HepG2 (cell line): ENCODE data around the gene TMTC1. TPM values are rescaled to one million over a fixed set of nuclear protein-coding genes. Genes with fewer than 3 reads are reported as not detected.

Experiments used
- ATAC-seq: fragments of 200-7000 bp; cut with Tn5 transposase; 3 replicates; pipeline ENCODE4 v1.9.1; 2020; ENCODE audit warnings: mild to moderate bottlenecking, moderate library complexity
- BruUV-seq: library from RNA; stranded (reverse); fragments of 400-500 nt; replicated peaks from 2 replicates; lab custom pipeline; 2021; lab: Mats Ljungman, UMichigan
- CTCF ChIA-PET: fragments of 300-600 bp; formaldehyde crosslinking; extraction: SDS; loops from one replicate; lab custom pipeline; 2021; ENCODE audit warnings: low total read pairs, inconsistent platforms, low intra/inter-chr PET ratio; lab: Yijun Ruan, JAX
- POLR2A ChIA-PET: fragments of 350-600 bp; sonication (Branson Sonifier 250); formaldehyde crosslinking; loops from one replicate; lab custom pipeline; 2020; ENCODE audit warnings: antibody characterized with exemption, inconsistent platforms; lab: Yijun Ruan, JAX
- DNase-seq: peaks from one replicate; pipeline ENCODE4 v3.0.0-alpha.2; 2015; ENCODE audit warnings: low spot score
- FAIRE-seq: peaks from 3 replicates; lab custom pipeline; 2011; peaks lifted over from hg19 to GRCh38; lab: Jason Lieb, UNC
- H2AFZ ChIP-seq: one replicate; pipeline ENCODE4 v1.6.1; 2011; ENCODE audit warnings: low read length, inconsistent platforms
- H3K27ac ChIP-seq: fragments of 300-600 bp; 3 replicates; pipeline ENCODE4 v1.8.0; 2011; ENCODE audit warnings: mixed run types, mild to moderate bottlenecking, mixed read lengths, low read length, inconsistent platforms; ENCODE audit not compliant: insufficient read depth; ENCODE audit errors: extremely low read length
- H3K27me3 ChIP-seq, 2 experiments: fragments of 200-600 bp in 1 of 2; 2 replicates in 1 of 2; 3 replicates in 1 of 2; pipeline versions ENCODE4 v1.6.0 to v1.8.0; 2011; ENCODE audit warnings: low read length in 2 of 2, mild to moderate bottlenecking in 2 of 2, moderate library complexity in 2 of 2, inconsistent platforms in 1 of 2; ENCODE audit not compliant: insufficient read depth in 2 of 2, control insufficient read depth in 1 of 2
- H3K36me3 ChIP-seq, 2 experiments: fragments of 200-600 bp in 1 of 2; replicated peaks in 1 of 2; 2 replicates in 1 of 2; 3 replicates in 1 of 2; pipeline versions ENCODE4 v1.5.1 to v1.8.0; 2011; ENCODE audit warnings: low read length in 2 of 2, inconsistent platforms in 1 of 2; ENCODE audit not compliant: insufficient read depth in 2 of 2, control insufficient read depth in 1 of 2
- H3K4me1 ChIP-seq: 2 replicates; pipeline ENCODE4 v1.5.1; 2012; ENCODE audit warnings: low read length, inconsistent platforms; ENCODE audit not compliant: insufficient read depth
- H3K4me2 ChIP-seq: 2 replicates; pipeline ENCODE4 v1.6.0; 2011; ENCODE audit warnings: low read depth, low read length, inconsistent platforms
- H3K4me3 ChIP-seq, 3 experiments: fragments of 200-600 bp in 1 of 3; sonication (generic), shearing (Covaris generic) in 1 of 3; replicated peaks in 1 of 3; 2 replicates each; pipeline ENCODE4 v1.5.1; 2011 to 2016; ENCODE audit warnings: low read length in 3 of 3, inconsistent platforms in 2 of 3, low read depth in 2 of 3, mild to moderate bottlenecking in 2 of 3, control low read depth in 1 of 3, mixed read lengths in 1 of 3; ENCODE audit not compliant: insufficient read depth in 1 of 3
- H3K79me2 ChIP-seq: one replicate; pipeline ENCODE4 v1.6.1; 2011; ENCODE audit warnings: low read length, inconsistent platforms; ENCODE audit not compliant: insufficient read depth
- H3K9ac ChIP-seq: 2 replicates; pipeline ENCODE4 v1.6.0; 2011; ENCODE audit warnings: mild to moderate bottlenecking, low read depth, low read length, inconsistent platforms; ENCODE audit not compliant: insufficient read depth
- H3K9me3 ChIP-seq: 2 replicates; pipeline ENCODE4 v1.5.1; 2012; ENCODE audit warnings: mild to moderate bottlenecking, low read length
- H4K20me1 ChIP-seq: 2 replicates; pipeline ENCODE4 v1.6.0; 2011; ENCODE audit warnings: inconsistent platforms, mild to moderate bottlenecking, low read length, moderate library complexity; ENCODE audit not compliant: insufficient read depth
- GTF3A ChIP-seq: sonication (generic); formaldehyde crosslinking; conservative IDR thresholded peaks from 2 replicates; pipeline ENCODE4 v1.4.0; 2020; ENCODE audit warnings: mild to moderate bottlenecking, missing genetic modification reagents
- KLF16 ChIP-seq, 2 experiments: sonication (generic) in 1 of 2; formaldehyde crosslinking in 1 of 2; IDR thresholded peaks; 2 replicates each; pipeline versions ENCODE4 v1.6.1 to v1.8.0; 2016 to 2023; ENCODE audit warnings: missing genetic modification reagents in 2 of 2, missing compliant biosample characterization in 1 of 2
- MATR3 ChIP-seq: sonication (generic); formaldehyde crosslinking; IDR thresholded peaks from 2 replicates; pipeline ENCODE4 v1.4.0; 2020; ENCODE audit warnings: missing genetic modification reagents
- NFIB ChIP-seq: sonication (generic); formaldehyde crosslinking; IDR thresholded peaks from 2 replicates; pipeline ENCODE4 v1.9.0; 2021; ENCODE audit warnings: missing genetic modification reagents, mild to moderate bottlenecking, borderline replicate concordance
- PHF20 ChIP-seq: sonication (generic); formaldehyde crosslinking; IDR thresholded peaks from 2 replicates; pipeline ENCODE4 v1.5.0; 2020; ENCODE audit warnings: mild to moderate bottlenecking, missing genetic modification reagents
- POLR2AphosphoS2 ChIP-seq: IDR thresholded peaks from 2 replicates; pipeline ENCODE4 v1.6.1; 2011; ENCODE audit warnings: low read depth, low read length, improper control_type of control experiment
- SIN3B ChIP-seq: fragments of 150-350 bp; IDR thresholded peaks from 2 replicates; pipeline ENCODE4 v1.6.1; 2014; ENCODE audit warnings: low read length
- SNAPC2 ChIP-seq: sonication (generic); formaldehyde crosslinking; IDR thresholded peaks from 2 replicates; pipeline ENCODE4 v1.8.1; 2022; ENCODE audit warnings: mild to moderate bottlenecking, missing genetic modification reagents
- ZNF225 ChIP-seq: sonication (generic); formaldehyde crosslinking; IDR thresholded peaks from 2 replicates; pipeline ENCODE4 v1.4.0; 2020; ENCODE audit warnings: mild to moderate bottlenecking, missing genetic modification reagents
- ZNF232 ChIP-seq: sonication (generic); formaldehyde crosslinking; IDR thresholded peaks from 2 replicates; pipeline ENCODE4 v1.4.0; 2020; ENCODE audit warnings: missing genetic modification reagents, borderline replicate concordance
- ZNF343 ChIP-seq: sonication (generic); formaldehyde crosslinking; IDR thresholded peaks from 2 replicates; pipeline ENCODE4 v1.4.0; 2020; ENCODE audit warnings: mild to moderate bottlenecking, missing genetic modification reagents
- ZNF446 ChIP-seq: sonication (generic); formaldehyde crosslinking; IDR thresholded peaks from 2 replicates; pipeline ENCODE4 v1.5.0; 2020; ENCODE audit warnings: mild to moderate bottlenecking, missing genetic modification reagents
- ZNF749 ChIP-seq: sonication (generic); formaldehyde crosslinking; IDR thresholded peaks from 2 replicates; pipeline ENCODE4 v1.8.0; 2022; ENCODE audit warnings: mild to moderate bottlenecking, missing genetic modification reagents, moderate library complexity, borderline replicate concordance
- WGBS: methylation state at CpG from one replicate; pipeline ENCODE4 v1.1.6; 2017; ENCODE audit warnings: low lambda C conversion rate; 5-methylcytosine and 5-hydroxymethylcytosine counted together
- in situ Hi-C: cut with HindIII; loops from 2 replicates; pipeline ENCODE4 v1.10.0; 2017; ENCODE audit warnings: low pct_unique_long_range_greater_than_20kb; ENCODE audit not compliant: extremely low pct_ligation_motif_present
- intact Hi-C: fragments of 100-400 bp; cut with micrococcal nuclease; formaldehyde crosslinking; loops from one replicate; pipeline ENCODE4 v1.10.0; 2022; ENCODE audit not compliant: unreplicated experiment
- polyA plus RNA-seq, 8 experiments: library from polyadenylated mRNA; depleted of rRNA in 3 of 8; stranded (reverse) in 7 of 8; unstranded in 1 of 8; fragments of >200 nt; fragmentation: Illumina TruSeq in 4 of 8; extraction: Trizol in 4 of 8; gene quantifications; 2 replicates each; pipeline versions ENCODE4 v1.2.1 to v1.2.3, GENCODE V29; 2011 to 2016; ENCODE audit warnings: low read depth in 4 of 8, missing spikeins in 1 of 8, mixed read lengths in 1 of 8; ENCODE audit not compliant: insufficient read depth in 1 of 8
- total RNA-seq, 5 experiments: library from RNA; depleted of rRNA; stranded (reverse); fragments of >200 nt; fragmentation: Illumina TruSeq; extraction: Trizol; gene quantifications; 2 replicates each; pipeline ENCODE4 v1.2.3, GENCODE V29; 2016; ENCODE audit warnings: low read depth in 1 of 5
- TF ChIP-seq, protein P1 (sequence below): sonication (generic); formaldehyde crosslinking; IDR thresholded peaks from 2 replicates; pipeline ENCODE4 v1.8.1; 2023; ENCODE audit warnings: mild to moderate bottlenecking, missing genetic modification reagents
- TF ChIP-seq, protein P2 (sequence below): sonication (generic); formaldehyde crosslinking; IDR thresholded peaks from 2 replicates; pipeline ENCODE4 v1.8.1; 2023; ENCODE audit warnings: missing genetic modification reagents, mild to moderate bottlenecking, borderline replicate concordance

The TMTC1 gene
- total and polyA plus RNA-seq, 2 of the 13 experiments (the other 11 are each of a cell fraction or from before 2014, with no cell fraction given), result 0.69 to 1.8 TPM

DNA sequence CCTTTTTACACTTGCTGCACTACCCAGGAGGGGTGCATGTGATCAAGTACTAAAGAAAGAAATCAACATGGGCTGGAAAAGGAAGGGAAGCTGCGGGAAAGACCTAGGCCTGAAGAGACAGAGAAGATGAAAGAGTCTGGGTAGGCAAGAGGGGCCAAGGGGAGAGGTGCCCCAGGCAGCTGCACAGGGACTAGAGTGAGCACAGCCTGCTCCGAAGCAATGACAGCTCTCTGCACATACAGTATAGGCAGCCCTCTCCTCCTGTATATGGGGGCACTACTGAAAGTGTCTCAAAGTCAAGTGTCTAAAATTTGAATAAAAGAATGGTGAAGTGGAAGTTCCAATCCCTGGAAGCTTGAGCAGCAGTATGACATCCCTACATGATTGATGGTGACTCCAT lies 112.0 kb downstream of the TMTC1 start:
- Histone ChIP-seq H3K36me3 (no peaks in the 10 kb centered on the region), H3K9me3 (no peaks in the 10 kb centered on the region), H3K9ac (no peak overlapping the region), H3K4me1 (no peaks in the 10 kb centered on the region), H3K27me3 (no peaks in the 10 kb centered on the region), H3K27ac (no peak overlapping the region), H2AFZ (no peak overlapping the region), H3K4me2 (no peak overlapping the region), H3K79me2 (no peaks in the 10 kb centered on the region), H3K4me3 (no peak overlapping the region), H4K20me1 (no peaks in the 10 kb centered on the region)
- no TSS peak for BruUV-seq
- CTCF ChIA-PET, result no interaction called here
- POLR2A ChIA-PET, result no interaction called here
- TF ChIP-seq POLR2AphosphoS2 (no peak), ZNF749 (CRISPR knock-in tag) (no peak), PHF20 (no peak), NFIB (CRISPR knock-in tag) (no peak)
- TF ChIP-seq, protein P1, sequence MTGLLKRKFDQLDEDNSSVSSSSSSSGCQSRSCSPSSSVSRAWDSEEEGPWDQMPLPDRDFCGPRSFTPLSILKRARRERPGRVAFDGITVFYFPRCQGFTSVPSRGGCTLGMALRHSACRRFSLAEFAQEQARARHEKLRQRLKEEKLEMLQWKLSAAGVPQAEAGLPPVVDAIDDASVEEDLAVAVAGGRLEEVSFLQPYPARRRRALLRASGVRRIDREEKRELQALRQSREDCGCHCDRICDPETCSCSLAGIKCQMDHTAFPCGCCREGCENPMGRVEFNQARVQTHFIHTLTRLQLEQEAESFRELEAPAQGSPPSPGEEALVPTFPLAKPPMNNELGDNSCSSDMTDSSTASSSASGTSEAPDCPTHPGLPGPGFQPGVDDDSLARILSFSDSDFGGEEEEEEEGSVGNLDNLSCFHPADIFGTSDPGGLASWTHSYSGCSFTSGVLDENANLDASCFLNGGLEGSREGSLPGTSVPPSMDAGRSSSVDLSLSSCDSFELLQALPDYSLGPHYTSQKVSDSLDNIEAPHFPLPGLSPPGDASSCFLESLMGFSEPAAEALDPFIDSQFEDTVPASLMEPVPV (CRISPR knock-in tag), result no peak
- FAIRE-seq (no peak), ATAC-seq (no peak), DNase-seq (no peak)
- in situ Hi-C loops, result no loop called here
- WGBS, result 0% methylated on average over 2 of the region's 2 CpGs
- intact Hi-C loops, result no loop called here

GRCh38 chr12:29667011-29667410 lies 116.7 kb downstream of the TMTC1 start:
- FAIRE-seq (no peak), DNase-seq (no peak), ATAC-seq (no peak)
- intact Hi-C loops (no loop called here), in situ Hi-C loops (no loop called here)
- Histone ChIP-seq H3K27ac (no peak overlapping the region), H3K4me1 (no peaks in the 10 kb centered on the region), H3K4me2 (no peak overlapping the region), H3K79me2 (no peaks in the 10 kb centered on the region), H3K36me3 (no peaks in the 10 kb centered on the region), H3K27me3 (no peaks in the 10 kb centered on the region), H3K9ac (no peak overlapping the region), H2AFZ (no peak overlapping the region), H4K20me1 (no peaks in the 10 kb centered on the region), H3K9me3 (no peaks in the 10 kb centered on the region), H3K4me3 (no peak overlapping the region)
- WGBS, result 8% methylated on average over 2 of the region's 2 CpGs
- POLR2A ChIA-PET, result no interaction called here
- CTCF ChIA-PET, result no interaction called here
- BruUV-seq, result no TSS peak
- TF ChIP-seq, protein P2, sequence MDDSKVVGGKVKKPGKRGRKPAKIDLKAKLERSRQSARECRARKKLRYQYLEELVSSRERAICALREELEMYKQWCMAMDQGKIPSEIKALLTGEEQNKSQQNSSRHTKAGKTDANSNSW, result no peak
- TF ChIP-seq GTF3A (CRISPR knock-in tag) (no peak), ZNF343 (no peak), ZNF749 (CRISPR knock-in tag) (no peak), SNAPC2 (CRISPR knock-in tag) (no peak), ZNF232 (CRISPR knock-in tag) (no peak), ZNF225 (no peak), KLF16 (CRISPR knock-in tag; IDR thresholded peaks at IDR 0.05) (no peak), ZNF446 (CRISPR knock-in tag) (no peak), MATR3 (no peak), SIN3B (no peak)
